Mucosa of descending colon (tissue), 3 donors: ENCODE results near the gene CCNG2. TPM values are rescaled to one million over a fixed set of nuclear protein-coding genes. Genes with fewer than 3 reads are reported as not detected.

Source experiments
- ATAC-seq: fragments of 200-7000 bp; cut with Tn5 transposase; one replicate; pipeline ENCODE4 v1.9.1; 2020; ENCODE audit warnings: mild to moderate bottlenecking, moderate library complexity
- DNase-seq, 3 donors: peaks; one replicate each; pipeline ENCODE4 v3.0.0-alpha.2; 2020
- H3K36me3 ChIP-seq: fragments of 200-600 bp; one replicate; pipeline ENCODE4 v1.8.0; 2021; ENCODE audit warnings: low read depth, mild to moderate bottlenecking
- H3K4me1 ChIP-seq: fragments of 200-600 bp; one replicate; pipeline ENCODE4 v1.8.0; 2021; ENCODE audit warnings: low read depth, mild to moderate bottlenecking
- H3K4me3 ChIP-seq: fragments of 200-600 bp; one replicate; pipeline ENCODE4 v1.8.0; 2021; ENCODE audit warnings: mild to moderate bottlenecking
- H3K9me3 ChIP-seq: fragments of 200-600 bp; one replicate; pipeline ENCODE4 v1.8.0; 2021; ENCODE audit warnings: mild to moderate bottlenecking
- CTCF ChIP-seq: fragments of 200-600 bp; IDR thresholded peaks from one replicate; pipeline ENCODE4 v1.8.0; 2022; ENCODE audit warnings: antibody characterized with exemption, mild to moderate bottlenecking
- intact Hi-C, 2 donors: fragments of 100-400 bp; cut with DNase I in 1 of 2; cut with micrococcal nuclease in 1 of 2; formaldehyde crosslinking; loops; one replicate each; pipeline versions ENCODE4 v1.11.0 to v1.11.1; 2022; cut with DNase I, micrococcal nuclease
- total RNA-seq, 3 donors: library from RNA; stranded (reverse); fragmentation: NEBNext Ultra II Directional in 2 of 3; extraction: Animal tissue kit (Norgen Biotek cat#: 25700) in 2 of 3; gene quantifications; one replicate each; pipeline versions ENCODE4 v1.2.1 to v1.2.4, GENCODE V29; 2021 to 2023
- donor health status: DM: no; HTN: no; CAD: no; lungs with moderate emphysema.
- donor health status: DM: no; HTN: no; CAD: no.
- donor health status: DM: no; HTN: yes; CAD: no.

The CCNG2 gene
- total RNA-seq, 3 donors from 2014 or later: 36.1 to 86.5 (median 64.8) TPM

- Histone ChIP-seq H3K36me3 (no peaks in the 10 kb centered on the region), H3K4me1 (peaks cover 17% of the 10 kb centered on the region), H3K4me3 (no peak overlapping the region), H3K9me3 (no peaks in the 10 kb centered on the region)
- ATAC-seq (no peak), DNase-seq (no peak)
- intact Hi-C loops: no loop called here
- no peak for TF ChIP-seq CTCF
These were observed 7.2 kb upstream of the CCNG2 start for GRCh38 chr4:77149789-77150188.

GRCh38 chr4:77151241-77151640, 5.8 kb upstream of the CCNG2 start:
- no peak for DNase-seq
- Histone ChIP-seq H3K9me3 (no peaks in the 10 kb centered on the region), H3K4me1 (peaks cover 15% of the 10 kb centered on the region), H3K4me3 (no peak overlapping the region), H3K36me3 (no peaks in the 10 kb centered on the region)
- intact Hi-C loops: no loop called here
- no peak for TF ChIP-seq CTCF
- no peak for ATAC-seq

- no peak for TF ChIP-seq CTCF
- Histone ChIP-seq H3K9me3 (no peaks in the 10 kb centered on the region), H3K36me3 (no peaks in the 10 kb centered on the region), H3K4me3 (no peak overlapping the region), H3K4me1 (peaks cover 6% of the 10 kb centered on the region)
- intact Hi-C loops: no loop called here
- DNase-seq (no peak), ATAC-seq (no peak)
These were observed 4.6 kb upstream of the CCNG2 start for GRCh38 chr4:77152421-77152820.

GRCh38 chr4:77153006-77153405, 4.0 kb upstream of the CCNG2 start:
- Histone ChIP-seq H3K4me3 (no peak overlapping the region), H3K36me3 (no peaks in the 10 kb centered on the region), H3K4me1 (peaks cover 6% of the 10 kb centered on the region), H3K9me3 (no peaks in the 10 kb centered on the region)
- no peak for TF ChIP-seq CTCF
- no peak for DNase-seq
- ATAC-seq: no peak
- intact Hi-C loops: no loop called here

- no peak overlapping the region for H3K4me3 ChIP-seq
- peaks cover 12% of the 10 kb centered on the region for H3K4me1 ChIP-seq
- intact Hi-C loops: no loop called here
- ATAC-seq (no peak), DNase-seq (no peak)
- H3K36me3 ChIP-seq: no peaks in the 10 kb centered on the region
- H3K9me3 ChIP-seq: no peaks in the 10 kb centered on the region
- no peak for TF ChIP-seq CTCF
These were observed 2.9 kb upstream of the CCNG2 start for GRCh38 chr4:77154065-77154464.
